HG03196 (cell line): ENCODE data around the gene CIDEB.
A peak's percentile ranks its signal among the peaks of the same experiment; 100 is the strongest.
"Not testable (repeated sequence)": the region's sequence is repeated elsewhere in the genome, so short reads cannot be mapped to it uniquely, and the experiment has no call there.

Experiments
- ATAC-seq: cut with Tn5 transposase; IDR thresholded peaks from one replicate; pipeline ENCODE4 v1.9.1; 2021; ENCODE audit not compliant: unreplicated experiment

Gene CIDEB

GRCh38 chr14:24332268-24332993 lies 24.7 kb upstream of the CIDEB start:
- peak; percentile 70 for ATAC-seq

GRCh38 chr14:24331731-24332267 lies 24.0 kb upstream of the CIDEB start:
- no peak for ATAC-seq

- no peak for ATAC-seq
These were observed 23.3 kb upstream of the CIDEB start for GRCh38 chr14:24330973-24331674.

GRCh38 chr14:24329736-24330135 lies 22.0 kb upstream of the CIDEB start:
- no peak for ATAC-seq

- no peak for ATAC-seq
These were observed 21.4 kb upstream of the CIDEB start for GRCh38 chr14:24329073-24329663.

- not testable (repeated sequence) for ATAC-seq
These were observed 20.1 kb upstream of the CIDEB start for GRCh38 chr14:24327914-24328313.

GRCh38 chr14:24327303-24327702 lies 19.5 kb upstream of the CIDEB start:
- ATAC-seq: no peak

DNA sequence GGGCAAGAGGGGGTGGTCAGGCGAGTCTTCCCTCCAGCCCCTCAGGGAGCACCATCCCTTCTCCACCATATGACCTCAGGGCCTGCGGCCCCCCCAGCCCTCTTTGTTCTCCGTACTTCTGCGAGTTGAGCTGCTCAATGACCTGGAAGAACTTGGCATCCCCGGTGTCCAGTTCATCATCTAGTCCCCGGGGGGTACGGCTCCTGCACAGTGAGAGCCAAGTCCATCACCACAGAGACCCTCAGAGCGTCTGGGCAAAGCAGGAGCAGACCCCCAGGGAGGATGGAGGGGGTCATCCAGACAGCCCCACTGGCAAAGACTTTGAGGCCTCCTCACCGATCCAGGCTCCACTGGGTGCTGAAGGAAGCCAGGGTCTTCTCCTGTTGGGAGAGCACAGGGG lies 18.2 kb upstream of the CIDEB start:
- ATAC-seq: no peak

DNA sequence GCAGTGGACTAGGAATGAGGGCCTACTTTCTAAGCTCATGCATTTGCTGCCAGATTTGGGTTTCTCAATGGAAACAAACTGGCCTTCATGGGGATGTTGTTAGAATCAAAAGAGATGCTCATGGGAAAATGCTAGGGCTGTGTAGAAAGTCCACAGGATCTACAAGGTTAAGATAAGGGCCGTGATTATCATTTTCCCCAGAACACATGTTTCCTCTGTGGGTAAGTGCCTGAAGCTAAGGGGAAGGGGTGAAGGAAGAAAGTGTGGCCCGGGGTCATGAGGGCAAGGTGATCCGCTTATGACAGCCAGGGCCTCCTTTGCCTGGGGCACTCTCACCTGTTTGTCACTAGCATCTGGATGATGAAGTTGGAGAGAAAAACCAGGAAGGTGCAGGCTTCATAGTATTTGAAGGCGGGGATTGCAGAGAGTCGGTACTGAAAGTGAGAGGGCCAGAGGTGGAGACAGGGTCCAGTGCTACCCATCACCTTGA lies 17.3 kb upstream of the CIDEB start:
- no peak for ATAC-seq

DNA sequence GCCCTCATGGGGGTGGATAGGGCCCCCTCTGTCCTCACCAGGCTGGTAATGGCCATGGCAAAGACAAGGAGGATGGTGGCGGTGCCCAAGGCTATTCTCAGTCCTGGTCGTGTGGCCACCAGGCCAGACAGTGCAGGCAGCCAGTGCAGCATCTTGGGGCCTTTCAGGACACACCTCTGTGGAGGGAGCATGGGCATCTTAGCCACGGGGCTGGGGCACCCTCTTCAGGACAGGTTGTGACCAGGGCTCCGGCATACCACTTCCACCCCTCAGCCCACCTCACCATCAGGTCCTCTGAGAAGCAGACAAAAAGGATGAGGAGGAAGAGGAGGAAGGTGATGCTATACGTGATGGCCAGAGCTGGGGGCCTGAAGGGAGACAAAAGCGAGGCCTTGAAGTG lies 16.2 kb upstream of the CIDEB start:
- no peak for ATAC-seq

- no peak for ATAC-seq
These were observed 15.6 kb upstream of the CIDEB start for GRCh38 chr14:24323341-24323740.

GRCh38 chr14:24322672-24323071 lies 14.9 kb upstream of the CIDEB start:
- no peak for ATAC-seq

DNA sequence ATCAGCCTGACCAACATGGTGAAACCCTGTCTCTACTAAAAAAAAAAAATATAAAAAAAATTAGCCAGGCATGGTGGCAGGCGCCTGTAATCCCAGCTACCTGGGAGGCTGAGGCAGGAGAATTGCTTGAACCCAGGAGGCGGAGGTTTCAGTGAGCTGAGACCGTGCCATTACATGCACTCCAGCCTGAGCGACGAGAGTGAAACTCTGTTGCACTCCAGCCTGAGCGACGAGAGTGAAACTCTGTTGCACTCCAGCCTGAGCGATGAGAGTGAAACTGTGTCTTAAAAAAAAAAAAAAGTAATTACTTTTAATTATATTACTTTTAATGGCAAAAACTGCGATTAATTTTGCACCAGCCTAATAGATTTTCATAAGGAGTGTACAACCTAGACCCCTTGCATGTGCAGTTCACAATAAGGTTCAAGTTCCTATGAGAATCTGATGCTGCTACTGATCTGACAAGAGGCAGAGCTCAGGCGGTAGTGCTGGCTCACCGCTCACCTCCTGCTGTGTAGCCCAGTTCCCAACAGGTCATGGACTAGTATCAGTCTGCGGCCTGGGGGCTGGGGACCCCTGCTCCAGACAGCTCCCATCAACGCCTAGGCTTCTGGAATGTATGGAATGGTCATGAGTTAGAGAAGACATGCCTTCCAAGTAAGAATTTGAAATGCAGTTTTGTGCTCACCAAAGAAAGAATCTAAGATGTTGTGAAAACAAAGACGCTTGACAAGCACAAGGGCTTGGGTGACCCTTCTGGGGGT lies 13.6 kb upstream of the CIDEB start:
- no peak for ATAC-seq

- ATAC-seq: no peak
These were observed 9.6 kb upstream of the CIDEB start for GRCh38 chr14:24317141-24317928.

- ATAC-seq: no peak
These were observed 8.8 kb upstream of the CIDEB start for GRCh38 chr14:24316597-24316950.

DNA sequence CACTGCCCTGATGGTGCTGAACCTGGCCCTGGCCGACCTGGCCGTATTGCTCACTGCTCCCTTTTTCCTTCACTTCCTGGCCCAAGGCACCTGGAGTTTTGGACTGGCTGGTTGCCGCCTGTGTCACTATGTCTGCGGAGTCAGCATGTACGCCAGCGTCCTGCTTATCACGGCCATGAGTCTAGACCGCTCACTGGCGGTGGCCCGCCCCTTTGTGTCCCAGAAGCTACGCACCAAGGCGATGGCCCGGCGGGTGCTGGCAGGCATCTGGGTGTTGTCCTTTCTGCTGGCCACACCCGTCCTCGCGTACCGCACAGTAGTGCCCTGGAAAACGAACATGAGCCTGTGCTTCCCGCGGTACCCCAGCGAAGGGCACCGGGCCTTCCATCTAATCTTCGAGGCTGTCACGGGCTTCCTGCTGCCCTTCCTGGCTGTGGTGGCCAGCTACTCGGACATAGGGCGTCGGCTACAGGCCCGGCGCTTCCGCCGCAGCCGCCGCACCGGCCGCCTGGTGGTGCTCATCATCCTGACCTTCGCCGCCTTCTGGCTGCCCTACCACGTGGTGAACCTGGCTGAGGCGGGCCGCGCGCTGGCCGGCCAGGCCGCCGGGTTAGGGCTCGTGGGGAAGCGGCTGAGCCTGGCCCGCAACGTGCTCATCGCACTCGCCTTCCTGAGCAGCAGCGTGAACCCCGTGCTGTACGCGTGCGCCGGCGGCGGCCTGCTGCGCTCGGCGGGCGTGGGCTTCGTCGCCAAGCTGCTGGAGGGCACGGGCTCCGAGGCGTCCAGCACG lies 8.2 kb upstream of the CIDEB start:
- no peak for ATAC-seq

- ATAC-seq: no peak
These were observed 7.5 kb upstream of the CIDEB start for GRCh38 chr14:24315243-24315806.

GRCh38 chr14:24314377-24315193 lies 6.8 kb upstream of the CIDEB start:
- ATAC-seq: no peak
